Stimulated activated CD4-positive, alpha-beta T cell treated with anti-CD3 and anti-CD28 coated beads, Interleukin-4, amount 100 ng/mL, for 4 hours (primary cell): ENCODE results near the gene PLEKHG4B.
A peak's percentile ranks its signal among the peaks of the same experiment; 100 is the strongest.
"Not testable (repeated sequence)": the region's sequence is repeated elsewhere in the genome, so short reads cannot be mapped to it uniquely, and the experiment has no call there.

Source experiments
- DNase-seq, 2 experiments: peaks; one replicate each; pipeline ENCODE4 v3.0.0-alpha.2; 2020

PLEKHG4B gene

GRCh38 chr5:91556-92263 is at the start of gene PLEKHG4B:
PLEKHG4B (plus strand) TSS chr5:92168; CDS start chr5:92232, 64 bp downstream.
- peak in 1 of 2 experiments; percentile 14 for DNase-seq

GRCh38 chr5:42250-42649 is 49.7 kb upstream of the PLEKHG4B start:
- DNase-seq = no peak

GRCh38 chr5:48192-48591 is 43.8 kb upstream of the PLEKHG4B start:
- DNase-seq = no peak

- not testable (repeated sequence) for DNase-seq
Observed at GRCh38 chr5:49530-49929, 42.4 kb upstream of the PLEKHG4B start.

- DNase-seq = no peak
Observed at GRCh38 chr5:49953-50544, 41.9 kb upstream of the PLEKHG4B start.

- no peak for DNase-seq
Observed at GRCh38 chr5:50724-51499, 41.1 kb upstream of the PLEKHG4B start.

DNA sequence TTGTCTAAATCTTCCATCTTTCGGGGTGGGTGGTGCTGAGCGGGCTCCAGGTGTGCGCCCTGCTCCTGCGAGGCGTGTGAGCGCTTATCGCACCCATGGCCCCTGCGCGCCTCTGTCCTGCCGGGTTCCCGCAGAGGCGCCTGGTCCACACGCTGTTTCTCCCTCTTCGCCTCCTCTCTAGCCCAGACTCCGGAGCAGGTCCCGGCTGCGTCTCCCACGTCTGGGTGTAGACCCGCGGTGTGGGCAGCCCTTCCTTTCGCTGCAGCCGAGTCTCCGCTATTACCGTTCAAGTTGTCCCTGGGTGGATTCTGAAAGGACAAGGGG is 40.5 kb upstream of the PLEKHG4B start:
- DNase-seq = no peak

DNA sequence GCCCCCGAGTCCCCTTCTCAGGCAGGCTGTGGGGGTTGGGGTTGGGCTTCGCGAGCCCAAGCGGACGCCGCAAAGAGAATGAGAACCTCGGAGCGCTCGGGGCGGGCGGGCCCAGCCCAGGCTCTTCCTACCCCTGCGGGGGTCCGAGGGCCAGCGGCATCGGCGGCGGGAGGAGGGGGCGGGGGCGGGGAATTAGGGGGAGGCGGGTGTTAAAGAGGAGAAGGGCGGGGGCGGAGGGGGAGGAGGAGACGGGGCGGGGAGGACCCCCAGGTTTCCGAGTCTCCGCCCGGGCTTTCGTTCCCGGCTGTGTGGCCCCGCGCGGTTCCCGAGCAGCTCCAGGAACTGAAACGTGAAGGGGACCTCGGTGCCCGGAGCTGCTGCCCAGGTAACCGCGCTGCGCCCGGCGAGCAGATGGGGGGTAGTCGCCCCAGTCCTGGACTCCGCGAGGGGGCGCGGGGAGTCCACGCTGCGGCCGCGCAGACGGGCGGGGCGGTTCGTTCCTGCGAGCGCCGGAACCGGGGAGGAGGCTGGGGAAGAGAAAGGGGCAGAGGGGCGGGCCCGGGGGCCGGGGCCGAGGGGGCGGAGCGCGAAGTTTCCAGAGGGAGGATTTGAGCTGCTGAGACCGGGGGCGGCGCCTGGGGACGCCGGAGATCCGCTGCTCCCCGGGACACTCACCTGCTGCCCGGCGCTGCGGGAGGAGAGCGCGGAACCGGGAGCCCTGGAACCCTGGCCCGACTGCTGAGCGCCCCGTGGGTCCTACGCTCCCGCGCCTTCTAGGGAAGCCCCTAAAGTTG is 38.4 kb upstream of the PLEKHG4B start:
- DNase-seq = peak; percentile 38 to 43

GRCh38 chr5:54175-54730 is 37.7 kb upstream of the PLEKHG4B start:
- no peak for DNase-seq

DNA sequence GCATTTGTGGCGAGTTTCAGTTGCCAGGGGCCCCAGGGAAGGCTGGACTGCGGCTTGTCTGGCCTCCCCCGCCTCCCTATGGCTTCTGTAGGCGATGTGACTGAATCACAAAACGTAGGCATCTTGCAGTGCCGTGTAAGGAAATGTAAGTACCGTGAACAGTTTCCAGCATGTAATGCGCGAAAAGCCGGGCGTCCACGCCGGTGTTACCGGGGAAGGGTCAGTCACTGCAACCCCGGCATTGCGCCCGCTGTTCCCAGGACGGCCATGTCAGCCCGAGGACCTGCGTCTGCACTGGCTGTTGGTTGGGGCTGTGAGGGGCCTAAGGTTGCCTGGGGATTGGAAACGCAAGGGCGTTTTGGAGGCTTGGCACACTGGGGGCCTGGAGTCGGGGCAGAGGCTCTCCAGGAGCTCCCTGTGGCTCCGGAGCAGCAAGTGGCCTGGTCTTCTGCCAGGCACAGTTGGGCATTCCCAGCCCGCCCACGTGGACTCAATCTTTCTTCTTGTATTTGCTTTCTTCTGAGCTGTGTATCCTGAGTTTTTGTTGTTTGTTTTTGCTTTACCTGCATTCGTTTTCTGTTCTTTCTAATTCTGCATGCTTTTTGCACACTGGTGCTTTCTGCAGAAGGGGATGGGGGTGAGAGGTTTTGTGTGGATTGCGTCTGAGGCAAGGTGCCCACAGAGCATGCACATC is 36.9 kb upstream of the PLEKHG4B start:
- no peak for DNase-seq

DNA sequence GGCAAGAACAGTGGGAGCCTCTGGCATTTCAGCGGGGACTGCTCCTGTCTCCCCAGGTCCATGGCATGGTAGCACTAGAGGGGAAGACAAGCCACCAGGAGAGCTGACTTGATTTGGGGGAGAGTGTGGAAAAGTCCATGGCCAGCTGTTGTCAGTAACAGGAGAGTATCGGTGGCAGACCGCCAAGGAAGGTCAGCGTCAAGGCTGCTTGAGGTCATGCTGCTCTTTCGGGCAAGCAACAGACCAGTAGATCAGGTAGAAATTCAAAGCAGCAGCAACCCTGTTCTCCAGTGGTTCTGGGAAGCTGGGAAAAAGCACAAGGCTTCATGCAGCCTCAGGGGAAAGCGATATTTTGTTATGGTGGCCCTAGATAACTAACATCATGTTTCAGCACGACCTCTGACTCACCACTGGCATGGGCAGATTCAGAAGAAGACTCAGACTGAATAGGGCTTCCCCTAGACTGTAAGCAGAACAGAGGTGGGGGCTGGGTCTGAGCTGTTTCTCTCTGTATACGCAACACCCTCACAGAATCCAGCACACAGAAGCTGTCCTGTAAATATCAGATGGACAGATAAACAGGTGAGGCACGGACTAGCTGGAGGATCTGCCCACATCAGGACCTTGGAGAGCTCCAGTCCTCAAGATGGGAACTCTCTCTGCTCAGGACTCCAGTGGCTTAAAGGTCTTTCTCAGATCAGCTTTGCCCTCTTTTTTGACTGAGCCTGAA is 35.2 kb upstream of the PLEKHG4B start:
- DNase-seq = no peak

GRCh38 chr5:60250-60649 is 31.7 kb upstream of the PLEKHG4B start:
- not testable (repeated sequence) for DNase-seq

DNA sequence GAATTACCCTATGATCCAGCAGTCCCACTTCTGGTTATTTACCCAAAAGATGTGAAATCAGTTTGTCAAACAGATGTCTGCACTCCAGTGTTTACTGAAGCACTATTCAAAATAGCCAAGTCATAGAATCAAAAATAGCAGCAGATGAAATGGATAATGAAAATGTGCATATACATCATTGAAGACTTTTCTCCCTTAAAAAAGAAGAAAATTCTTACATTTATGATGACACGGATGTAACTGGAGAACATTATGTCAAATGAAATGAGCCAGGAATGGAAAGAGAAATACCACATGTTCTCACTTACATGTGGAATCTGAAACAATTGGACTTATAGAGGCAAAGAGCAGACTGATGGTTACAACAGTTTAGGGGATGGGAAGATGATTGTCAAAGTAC is 21.5 kb upstream of the PLEKHG4B start:
- DNase-seq = no peak

DNA sequence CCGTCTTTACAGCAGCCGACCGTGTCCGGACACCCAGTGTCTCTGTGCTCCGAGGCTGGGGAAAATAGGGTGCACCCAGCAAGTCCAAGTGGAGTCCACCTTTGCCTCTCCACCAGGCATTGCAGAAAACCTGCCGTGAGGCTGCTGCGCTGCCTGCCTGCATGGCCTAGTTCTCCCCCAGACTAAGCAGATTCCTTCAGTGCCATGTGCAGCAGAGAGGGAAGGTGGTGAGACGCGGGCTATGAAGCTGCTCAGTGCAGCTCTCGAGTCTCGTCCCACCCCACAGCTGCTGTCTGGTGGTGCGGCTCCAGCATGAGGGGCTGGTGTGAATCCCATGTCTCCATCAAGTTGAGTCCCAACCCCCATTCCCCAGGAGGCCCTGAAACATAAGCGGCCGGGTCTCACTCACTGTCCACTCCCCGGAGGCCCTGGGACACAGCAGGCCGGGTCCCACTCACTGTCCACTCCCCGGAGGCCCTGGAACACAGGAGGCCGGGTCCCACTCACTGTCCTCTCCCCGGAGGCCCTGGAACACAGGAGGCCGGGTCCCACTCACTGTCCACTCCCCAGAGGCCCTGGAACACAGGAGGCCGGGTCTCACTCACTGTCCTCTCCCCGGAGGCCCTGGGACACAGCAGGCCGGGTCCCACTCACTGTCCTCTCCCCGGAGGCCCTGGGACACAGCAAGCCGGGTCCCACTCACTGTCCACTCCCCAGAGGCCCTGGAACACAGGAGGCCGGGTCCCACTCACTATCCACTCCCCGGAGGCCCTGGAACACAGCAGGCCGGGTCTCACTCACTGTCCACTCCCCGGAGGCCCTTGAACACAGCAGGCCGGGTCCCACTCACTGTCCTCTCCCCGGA is 19.4 kb upstream of the PLEKHG4B start:
- not testable (repeated sequence) for DNase-seq

DNA sequence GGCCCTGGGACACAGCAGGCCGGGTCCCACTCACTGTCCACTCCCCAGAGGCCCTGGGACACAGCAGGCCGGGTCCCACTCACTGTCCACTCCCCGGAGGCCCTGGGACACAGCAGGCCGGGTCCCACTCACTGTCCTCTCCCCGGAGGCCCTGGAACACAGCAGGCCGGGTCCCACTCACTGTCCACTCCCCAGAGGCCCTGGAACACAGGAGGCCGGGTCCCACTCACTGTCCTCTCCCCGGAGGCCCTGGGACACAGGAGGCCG is 18.9 kb upstream of the PLEKHG4B start:
- DNase-seq = not testable (repeated sequence)

- DNase-seq = no peak
Observed at GRCh38 chr5:73768-74502, 18.0 kb upstream of the PLEKHG4B start.

GRCh38 chr5:74503-75109 is 17.4 kb upstream of the PLEKHG4B start:
- DNase-seq = no peak

GRCh38 chr5:75331-76320 is 16.3 kb upstream of the PLEKHG4B start:
- DNase-seq = no peak
